Duodenal mucosa (tissue), 2 donors: ENCODE data around the gene FAM76A.

Experiments used
- H3K27ac ChIP-seq: one replicate; pipeline ENCODE4 v1.7.0; 2013; ENCODE audit warnings: low read depth, low read length
- H3K27me3 ChIP-seq, 2 donors: one replicate each; pipeline ENCODE4 v1.7.0; 2013; ENCODE audit warnings: low read length in 2 of 2, control low read depth in 1 of 2; ENCODE audit not compliant: insufficient read depth in 2 of 2, control insufficient read depth in 1 of 2
- H3K36me3 ChIP-seq, 2 donors: one replicate each; pipeline ENCODE4 v1.7.0; 2013; ENCODE audit warnings: low read length in 2 of 2, control low read depth in 1 of 2; ENCODE audit not compliant: insufficient read depth in 2 of 2, control insufficient read depth in 1 of 2
- H3K4me1 ChIP-seq, 2 donors: one replicate each; pipeline ENCODE4 v1.7.0; 2013; ENCODE audit warnings: low read length in 2 of 2, control low read depth in 1 of 2; ENCODE audit not compliant: insufficient read depth in 2 of 2, control insufficient read depth in 1 of 2
- H3K4me3 ChIP-seq, 2 donors: one replicate each; pipeline ENCODE4 v1.7.0; 2013; ENCODE audit warnings: low read length in 2 of 2, low read depth in 1 of 2
- H3K9ac ChIP-seq, 2 donors: one replicate each; pipeline ENCODE4 v1.7.0; 2013; ENCODE audit warnings: low read length in 2 of 2, low read depth in 1 of 2
- H3K9me3 ChIP-seq, 2 donors: one replicate each; pipeline ENCODE4 v1.7.0; 2013; ENCODE audit warnings: low read length in 2 of 2, control low read depth in 1 of 2; ENCODE audit not compliant: control insufficient read depth in 1 of 2

The FAM76A gene

GRCh38 chr1:27719286-27720251 lies 6.2 kb upstream of the FAM76A start:
- Histone ChIP-seq H3K4me3 (no peak overlapping the region), H3K9me3 (peaks cover 0 to 9% of the 10 kb centered on the region in 2 donors), H3K27ac (no peak overlapping the region), H3K4me1 (no peaks in the 10 kb centered on the region), H3K36me3 (no peaks in the 10 kb centered on the region), H3K27me3 (no peaks in the 10 kb centered on the region), H3K9ac (no peak overlapping the region)

- Histone ChIP-seq H3K9me3 (no peaks in the 10 kb centered on the region), H3K9ac (peak overlapping the region; percentile 33 to 49), H3K27me3 (no peaks in the 10 kb centered on the region), H3K36me3 (peaks cover 0 to 2% of the 10 kb centered on the region in 2 donors), H3K4me3 (peak overlapping the region; percentile 66 to 71), H3K27ac (peak overlapping the region; percentile 63), H3K4me1 (peaks cover 8 to 12% of the 10 kb centered on the region in 2 donors)
Observed at GRCh38 chr1:27724961-27725373, 794 bp upstream of the FAM76A start.

- peak overlapping the region; percentile 88 for H3K27ac ChIP-seq
- no peaks in the 10 kb centered on the region for H3K27me3 ChIP-seq
- peak overlapping the region; percentile 69 to 75 for H3K9ac ChIP-seq
- H3K36me3 ChIP-seq, result peaks cover 2 to 3% of the 10 kb centered on the region in 2 donors
- peaks cover 8 to 12% of the 10 kb centered on the region in 2 donors for H3K4me1 ChIP-seq
- H3K4me3 ChIP-seq, result peak overlapping the region; percentile 80 to 86
- no peaks in the 10 kb centered on the region for H3K9me3 ChIP-seq
Observed at GRCh38 chr1:27726173-27727044, 648 bp downstream of the FAM76A start.

GRCh38 chr1:27727126-27727525 lies 1.4 kb downstream of the FAM76A start:
- Histone ChIP-seq H3K4me1 (peaks cover 8 to 12% of the 10 kb centered on the region in 2 donors), H3K27me3 (no peaks in the 10 kb centered on the region), H3K9me3 (no peaks in the 10 kb centered on the region), H3K27ac (no peak overlapping the region), H3K36me3 (peaks cover 2 to 3% of the 10 kb centered on the region in 2 donors), H3K9ac (no peak overlapping the region), H3K4me3 (no peak overlapping the region)

- Histone ChIP-seq H3K27me3 (no peaks in the 10 kb centered on the region), H3K9me3 (no peaks in the 10 kb centered on the region), H3K4me1 (no peaks in the 10 kb centered on the region), H3K36me3 (peaks cover 12 to 43% of the 10 kb centered on the region in 2 donors), H3K27ac (no peak overlapping the region), H3K9ac (no peak overlapping the region), H3K4me3 (no peak overlapping the region)
Observed at GRCh38 chr1:27736252-27736651, 10.5 kb downstream of the FAM76A start.

GRCh38 chr1:27741121-27741520 lies 15.4 kb downstream of the FAM76A start:
- Histone ChIP-seq H3K36me3 (peaks cover 22 to 38% of the 10 kb centered on the region in 2 donors), H3K27ac (no peak overlapping the region), H3K9me3 (no peaks in the 10 kb centered on the region), H3K4me1 (no peaks in the 10 kb centered on the region), H3K4me3 (no peak overlapping the region), H3K27me3 (no peaks in the 10 kb centered on the region), H3K9ac (no peak overlapping the region)

GRCh38 chr1:27744556-27744955 lies 18.8 kb downstream of the FAM76A start:
- Histone ChIP-seq H3K27ac (no peak overlapping the region), H3K36me3 (peaks cover 23 to 40% of the 10 kb centered on the region in 2 donors), H3K27me3 (no peaks in the 10 kb centered on the region), H3K4me1 (no peaks in the 10 kb centered on the region), H3K9ac (no peak overlapping the region), H3K9me3 (no peaks in the 10 kb centered on the region), H3K4me3 (no peak overlapping the region)

GRCh38 chr1:27745466-27745865 lies 19.7 kb downstream of the FAM76A start:
- Histone ChIP-seq H3K9me3 (no peaks in the 10 kb centered on the region), H3K27ac (no peak overlapping the region), H3K4me1 (no peaks in the 10 kb centered on the region), H3K4me3 (no peak overlapping the region), H3K27me3 (no peaks in the 10 kb centered on the region), H3K36me3 (peaks cover 32 to 43% of the 10 kb centered on the region in 2 donors), H3K9ac (no peak overlapping the region)

- no peaks in the 10 kb centered on the region for H3K9me3 ChIP-seq
- no peak overlapping the region for H3K9ac ChIP-seq
- H3K4me1 ChIP-seq, result no peaks in the 10 kb centered on the region
- no peaks in the 10 kb centered on the region for H3K27me3 ChIP-seq
- no peak overlapping the region for H3K4me3 ChIP-seq
- no peak overlapping the region for H3K27ac ChIP-seq
- peaks cover 35 to 57% of the 10 kb centered on the region in 2 donors for H3K36me3 ChIP-seq
Observed at GRCh38 chr1:27752360-27752759, 26.6 kb downstream of the FAM76A start.

- H3K4me3 ChIP-seq, result no peak overlapping the region
- H3K27me3 ChIP-seq, result no peaks in the 10 kb centered on the region
- no peak overlapping the region for H3K27ac ChIP-seq
- H3K9ac ChIP-seq, result no peak overlapping the region
- no peaks in the 10 kb centered on the region for H3K4me1 ChIP-seq
- H3K9me3 ChIP-seq, result no peaks in the 10 kb centered on the region
- H3K36me3 ChIP-seq, result peaks cover 28 to 60% of the 10 kb centered on the region in 2 donors
Observed at GRCh38 chr1:27755286-27755685, 29.5 kb downstream of the FAM76A start.
